A549 (cell line): ENCODE results near the gene QRICH2.

ENCODE experiments used
- CTCF ChIP-seq: fragments of >200 bp; sonication (Bioruptor Twin); formaldehyde crosslinking; IDR thresholded peaks from 3 replicates; pipeline ENCODE4 v1.5.1; 2016
- NR3C1 ChIP-seq: fragments of >200 bp; sonication (Bioruptor Twin); formaldehyde crosslinking; IDR thresholded peaks from 3 replicates; pipeline ENCODE4 v1.6.1; 2017
- POLR2A ChIP-seq: IDR thresholded peaks from 2 replicates; pipeline ENCODE4 v1.6.1; 2012; ENCODE audit warnings: mild to moderate bottlenecking, low read length
- POLR2AphosphoS2 ChIP-seq: conservative IDR thresholded peaks from 2 replicates; pipeline ENCODE4 v1.6.1; 2012; ENCODE audit warnings: low read length, improper control_type of control experiment, inconsistent platforms
- RAD21 ChIP-seq, 2 experiments: fragments of >200 bp in 1 of 2; sonication (Bioruptor Twin) in 1 of 2; formaldehyde crosslinking in 1 of 2; IDR thresholded peaks in 1 of 2; conservative IDR thresholded peaks in 1 of 2; 2 replicates in 1 of 2; 3 replicates in 1 of 2; pipeline ENCODE4 v1.6.1; 2012 to 2018; ENCODE audit warnings: inconsistent platforms in 1 of 2
- RFX5 ChIP-seq: fragments of 450-650 bp; IDR thresholded peaks from 2 replicates; pipeline ENCODE4 v1.7.1; 2014; ENCODE audit warnings: antibody characterized with exemption, mild to moderate bottlenecking, moderate library complexity

GRCh38 chr17:76260220-76260619 lies 47.9 kb downstream of the QRICH2 start:
- no peak for TF ChIP-seq POLR2A
- TF ChIP-seq CTCF, result no peak
- TF ChIP-seq RFX5, result no peak
- TF ChIP-seq POLR2AphosphoS2, result no peak
- TF ChIP-seq RAD21 (conservative IDR thresholded peaks at IDR 0.05 in 1 of 2, IDR thresholded peaks at IDR 0.05 in 1 of 2), result no peak
- TF ChIP-seq NR3C1, result no peak
